COLO668 (cell line): ENCODE data around the gene ABCC4.
"Not testable (repeated sequence)": the region's sequence is repeated elsewhere in the genome, so short reads cannot be mapped to it uniquely, and the experiment has no call there.

Experiments
- DNase-seq: peaks from one replicate; lab custom pipeline; 2025; ENCODE audit not compliant: unreplicated experiment; lab: John Stamatoyannopoulos, UW

Gene ABCC4

DNA sequence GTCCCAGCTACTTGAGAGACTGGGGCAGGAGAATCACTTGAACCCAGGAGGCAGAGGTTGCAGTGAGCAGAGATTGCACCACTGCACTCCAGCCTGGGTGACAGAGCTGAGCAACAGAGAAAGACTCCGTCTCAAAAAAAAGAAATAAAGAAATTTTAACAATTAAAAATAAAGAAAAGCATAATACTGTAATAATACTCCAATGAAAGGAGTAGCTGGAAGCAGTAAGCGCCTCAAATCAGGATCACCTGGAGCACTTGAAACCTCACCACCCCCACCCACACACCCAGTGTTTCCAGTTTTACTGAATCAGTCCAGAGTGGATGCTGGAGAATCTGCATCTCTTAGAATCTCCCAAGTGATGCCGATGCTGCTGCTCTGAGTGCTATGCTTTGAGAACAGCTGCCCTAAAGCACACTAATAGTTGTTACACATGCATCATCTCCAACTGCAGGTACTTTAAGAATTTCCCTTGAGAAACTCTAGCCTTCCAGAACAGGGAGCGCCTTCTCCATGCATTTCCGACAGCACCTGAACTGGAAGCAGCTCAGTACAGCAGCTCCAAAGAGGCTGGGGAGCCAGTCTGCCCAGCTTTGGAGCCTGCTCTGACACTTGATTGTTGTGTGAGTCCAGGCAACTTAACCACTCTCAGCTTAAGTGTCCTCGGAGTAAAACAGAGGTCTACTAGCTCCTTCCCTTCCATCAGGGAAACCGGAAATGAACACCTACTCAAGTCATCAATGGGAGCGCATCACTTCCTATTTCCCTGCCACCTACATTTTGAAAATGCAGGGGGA lies 2.9 kb downstream of the ABCC4 start:
- no peak for DNase-seq

DNA sequence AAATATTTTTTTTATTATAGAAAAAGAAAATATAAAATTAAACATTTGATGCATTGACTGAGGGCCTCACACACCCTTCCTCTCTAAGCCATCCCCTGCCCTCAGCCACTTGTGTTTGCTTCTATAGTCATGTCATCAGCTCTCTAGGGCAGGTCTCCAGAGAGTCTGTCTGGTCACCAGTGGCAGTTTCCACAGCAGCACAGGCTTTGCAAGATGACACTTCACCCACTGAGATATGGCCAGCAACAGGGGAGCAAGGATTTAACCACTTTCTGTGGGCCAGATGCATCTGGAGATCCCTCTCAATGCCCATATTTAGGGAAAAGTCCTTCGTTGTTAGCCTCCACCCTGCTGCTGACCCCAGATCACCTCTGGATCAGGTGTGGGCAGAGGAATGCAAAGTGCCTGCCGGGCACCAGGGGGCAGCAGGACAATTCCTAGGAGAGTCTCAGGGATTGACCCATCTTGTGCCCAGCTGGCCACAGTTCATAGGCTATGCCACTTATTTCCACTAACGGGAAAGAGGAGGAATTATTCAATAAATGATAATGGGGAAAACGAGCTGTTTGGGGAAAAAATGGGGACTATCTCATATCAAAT lies 4.8 kb downstream of the ABCC4 start:
- DNase-seq = peak; percentile 69

DNA sequence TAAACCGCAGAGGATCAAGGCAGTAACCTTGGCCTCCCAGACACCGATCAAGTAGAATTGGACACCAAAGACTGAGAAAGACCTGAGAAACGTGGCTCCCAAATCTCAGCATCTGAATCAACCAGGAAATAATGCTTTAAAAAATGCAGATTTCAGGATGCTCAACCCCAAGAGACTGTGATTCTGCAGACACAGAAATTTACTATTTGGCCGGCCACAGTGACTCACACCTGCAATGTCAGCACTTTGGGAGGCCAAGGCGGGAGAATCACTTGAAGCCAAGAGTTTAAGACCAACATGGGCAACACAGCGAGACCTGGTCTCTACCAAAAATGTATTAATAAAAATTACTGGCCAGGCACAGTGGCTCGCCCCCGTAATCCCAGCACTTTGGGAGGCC lies 6.2 kb downstream of the ABCC4 start:
- no peak for DNase-seq

DNA sequence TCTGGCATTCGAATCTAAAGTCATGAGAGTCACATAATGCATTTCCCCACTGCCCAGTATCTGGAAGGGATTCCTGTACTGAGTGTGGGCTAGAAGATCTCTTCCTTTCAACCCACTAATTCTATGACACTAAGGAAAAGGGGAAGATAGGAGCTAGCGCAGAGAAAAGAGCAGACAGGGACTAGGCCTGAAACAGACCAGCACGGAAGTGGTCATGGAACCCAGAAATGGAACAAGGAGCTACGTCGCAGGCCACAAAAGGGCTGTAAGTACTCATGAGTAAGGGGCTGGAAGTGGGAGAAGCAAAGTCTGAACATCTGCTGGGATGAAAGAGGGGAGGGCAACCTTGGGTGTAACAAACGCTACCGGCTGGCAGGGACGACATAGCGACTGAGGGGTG lies 8.6 kb downstream of the ABCC4 start:
- DNase-seq = no peak

DNA sequence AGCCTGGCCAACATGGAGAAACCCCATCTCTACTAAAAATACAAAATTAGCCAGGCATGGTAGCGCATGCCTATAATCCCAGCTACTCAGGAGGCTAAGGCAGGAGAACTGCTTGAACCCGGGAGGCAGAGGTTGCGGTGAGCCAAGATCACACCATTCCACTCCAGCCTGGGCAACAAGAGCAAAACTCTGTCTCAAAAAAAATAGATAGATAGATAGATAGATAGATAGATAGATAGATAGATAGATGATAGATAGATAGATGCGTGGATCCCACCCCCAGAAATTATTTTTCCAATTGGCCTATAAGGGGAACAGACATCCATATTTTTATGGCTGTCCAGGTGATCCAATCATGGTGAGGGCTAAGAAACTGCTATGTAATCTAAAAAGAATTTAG lies 11.3 kb downstream of the ABCC4 start:
- not testable (repeated sequence) for DNase-seq

- no peak for DNase-seq
Observed at GRCh38 chr13:95289020-95289444, 12.2 kb downstream of the ABCC4 start.

- no peak for DNase-seq
Observed at GRCh38 chr13:95284436-95284835, 16.8 kb downstream of the ABCC4 start.

GRCh38 chr13:95279016-95279415 lies 22.2 kb downstream of the ABCC4 start:
- DNase-seq = no peak

GRCh38 chr13:95276037-95276505 lies 25.2 kb downstream of the ABCC4 start:
- no peak for DNase-seq

- DNase-seq = no peak
Observed at GRCh38 chr13:95275322-95276036, 25.8 kb downstream of the ABCC4 start.

DNA sequence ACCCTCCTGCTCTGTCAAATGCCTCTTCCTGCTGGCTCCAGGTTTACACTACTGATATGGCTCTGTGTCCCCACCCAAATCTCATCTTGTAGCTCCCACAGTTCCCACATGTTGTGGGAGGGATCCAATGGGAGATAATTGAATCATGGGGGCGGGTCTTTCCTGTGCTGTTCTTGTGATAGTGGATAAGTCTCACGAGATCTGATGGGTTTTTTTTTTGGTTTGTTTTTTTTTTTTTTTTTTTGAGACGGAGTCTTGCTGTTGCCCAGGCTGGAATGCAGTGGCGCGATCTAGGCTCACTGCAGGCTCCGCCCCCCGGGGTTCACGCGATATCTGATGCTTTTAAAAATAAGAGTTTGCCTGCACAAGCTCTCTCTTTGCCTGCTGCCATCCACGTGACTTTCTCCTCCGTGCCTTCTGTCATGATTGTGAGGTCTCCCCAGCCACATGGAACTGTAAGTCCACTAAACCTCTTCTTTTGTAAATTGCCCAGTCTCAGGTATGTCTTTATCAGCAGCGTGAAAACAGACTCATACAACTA lies 27.6 kb downstream of the ABCC4 start:
- not testable (repeated sequence) for DNase-seq

- not testable (repeated sequence) for DNase-seq
Observed at GRCh38 chr13:95272076-95272475, 29.2 kb downstream of the ABCC4 start.

- no peak for DNase-seq
Observed at GRCh38 chr13:95269756-95270155, 31.5 kb downstream of the ABCC4 start.

DNA sequence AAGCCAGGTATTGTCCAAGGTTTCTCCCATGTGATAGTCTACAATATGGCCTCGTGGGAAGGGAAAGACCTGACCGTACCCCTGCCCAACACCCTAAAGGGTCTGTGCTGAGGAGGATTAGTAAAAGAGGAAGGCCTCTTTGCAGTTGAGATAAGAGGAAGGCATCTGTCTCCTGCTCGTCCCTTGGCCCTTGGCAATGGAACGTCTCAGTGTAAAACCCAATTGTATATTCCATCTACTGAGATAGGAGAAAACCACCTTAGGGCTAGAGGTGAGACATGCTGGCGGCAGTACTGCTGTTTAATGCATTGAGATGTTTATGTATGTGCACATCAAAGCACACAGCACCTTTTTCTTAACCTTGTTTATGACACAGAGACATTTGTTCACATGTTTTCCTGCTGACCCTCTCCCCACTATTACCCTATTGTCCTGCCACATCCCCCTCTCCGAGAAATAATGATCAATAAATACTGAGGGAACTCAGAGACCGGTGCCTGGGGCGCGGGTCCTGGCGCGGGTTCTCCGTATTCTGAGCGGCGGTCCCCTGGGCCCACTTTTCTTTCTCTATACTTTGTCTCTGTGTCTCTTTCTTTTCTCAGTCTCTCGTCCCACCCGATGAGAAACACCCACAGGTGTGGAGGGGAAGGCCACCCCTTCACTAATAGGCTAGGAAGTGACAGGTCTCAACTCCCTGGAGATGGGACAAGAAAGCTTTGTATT lies 32.7 kb downstream of the ABCC4 start:
- not testable (repeated sequence) for DNase-seq

GRCh38 chr13:95267662-95268342 lies 33.4 kb downstream of the ABCC4 start:
- peak; percentile 45 for DNase-seq

DNA sequence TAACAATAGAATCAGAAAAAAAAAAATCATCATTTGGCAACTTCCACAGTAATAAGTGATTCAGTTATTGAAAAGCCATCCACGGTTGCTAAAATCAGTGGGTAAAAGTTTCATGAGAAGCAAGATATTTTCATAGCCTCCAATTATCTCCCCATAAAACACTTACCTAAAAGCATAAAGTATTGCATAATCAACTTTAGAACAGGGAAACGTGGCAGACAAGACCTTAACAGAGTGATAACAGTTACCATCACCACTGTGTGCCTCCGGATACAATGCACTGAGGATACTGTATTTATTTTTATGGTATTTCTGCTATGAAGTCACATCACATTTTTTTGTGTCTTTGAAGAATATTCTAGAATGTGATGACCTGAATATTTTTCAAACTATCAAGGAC lies 37.0 kb downstream of the ABCC4 start:
- DNase-seq = no peak

DNA sequence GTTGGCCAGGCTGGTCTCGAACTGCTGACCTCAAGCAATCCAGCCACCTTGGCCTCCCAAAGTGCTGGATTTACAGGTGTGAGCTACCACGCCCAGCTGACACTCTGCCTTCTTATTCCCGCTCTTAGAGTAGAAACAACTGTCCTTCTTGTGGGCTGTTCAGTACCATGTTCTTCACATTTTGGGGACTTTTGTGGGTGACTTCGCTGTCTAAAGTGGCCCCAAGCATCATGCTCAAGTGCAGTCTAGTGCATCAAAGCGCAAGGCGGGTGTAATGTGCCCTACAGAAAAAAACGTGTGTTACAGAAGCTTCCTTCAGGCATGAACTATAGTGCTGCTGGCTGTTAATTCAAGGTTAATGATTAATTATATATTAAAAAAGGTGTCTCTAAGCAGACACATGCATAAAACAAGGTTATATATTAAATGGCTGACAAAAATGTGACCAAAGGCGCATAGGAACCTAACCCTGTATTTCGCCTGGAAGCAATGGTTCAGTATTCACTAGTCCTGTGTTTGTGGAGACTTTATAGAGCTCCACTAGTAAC lies 38.3 kb downstream of the ABCC4 start:
- DNase-seq = no peak

- DNase-seq = no peak
Observed at GRCh38 chr13:95261956-95262355, 39.3 kb downstream of the ABCC4 start.

DNA sequence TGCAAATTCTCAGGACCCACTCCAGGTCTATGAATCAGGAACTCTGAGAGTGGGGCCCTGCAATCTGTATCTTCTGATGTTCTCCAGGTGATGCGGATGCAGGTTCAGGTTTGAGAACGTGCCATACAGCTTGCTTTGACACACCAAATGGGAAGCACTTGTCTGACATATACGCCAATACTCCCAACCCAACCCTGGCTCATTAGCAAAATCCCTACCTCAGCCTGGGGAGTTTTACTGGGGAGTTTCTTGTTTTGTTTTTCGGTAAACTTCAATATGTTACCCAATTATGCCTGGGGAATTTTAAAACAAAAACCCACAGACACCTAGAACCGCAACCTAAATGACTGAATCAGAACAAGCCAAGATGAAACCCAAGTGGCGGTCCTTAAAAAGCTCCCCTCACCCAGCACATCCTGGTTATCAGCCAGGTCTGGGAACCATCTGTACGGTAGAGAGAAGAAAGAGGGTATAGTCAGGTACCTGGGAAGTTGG lies 41.2 kb downstream of the ABCC4 start:
- no peak for DNase-seq

DNA sequence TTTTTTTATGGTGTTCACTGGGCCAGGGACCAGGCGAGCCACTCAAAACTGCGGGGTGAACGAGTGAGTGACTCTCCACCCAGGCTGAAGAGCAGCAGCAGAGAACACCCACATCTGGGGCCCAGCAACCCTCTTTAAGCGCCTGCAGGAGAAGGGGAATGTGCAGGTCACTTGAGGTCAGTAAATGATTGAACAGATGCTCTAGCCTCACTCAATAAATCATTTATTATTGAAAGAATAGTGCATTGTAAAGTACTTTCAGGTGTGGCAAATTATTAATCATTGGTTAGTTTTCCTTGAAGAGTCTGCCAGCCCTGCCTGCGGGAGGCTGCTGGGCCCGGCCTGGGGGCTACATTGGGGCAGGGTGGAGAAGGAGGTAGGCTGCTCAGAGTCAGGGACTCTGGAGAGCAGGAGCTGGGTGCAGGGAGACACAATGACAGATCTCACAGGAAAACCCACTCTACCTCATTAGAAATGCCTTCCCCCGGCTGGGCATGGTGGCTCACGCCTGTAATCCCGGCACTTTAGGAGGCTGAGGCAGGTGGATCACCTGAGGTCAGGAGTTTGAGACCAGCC lies 42.5 kb downstream of the ABCC4 start:
- no peak for DNase-seq
